ENCODE results near the gene EHD4. TPM values are rescaled to one million over a fixed set of nuclear protein-coding genes. Genes with fewer than 3 reads are reported as not detected.
A peak's percentile ranks its signal among the peaks of the same experiment; 100 is the strongest.

EHD4 gene
- total and polyA plus RNA-seq, 12 donors: 23.4 to 62.7 (median 43.2) TPM

DNA sequence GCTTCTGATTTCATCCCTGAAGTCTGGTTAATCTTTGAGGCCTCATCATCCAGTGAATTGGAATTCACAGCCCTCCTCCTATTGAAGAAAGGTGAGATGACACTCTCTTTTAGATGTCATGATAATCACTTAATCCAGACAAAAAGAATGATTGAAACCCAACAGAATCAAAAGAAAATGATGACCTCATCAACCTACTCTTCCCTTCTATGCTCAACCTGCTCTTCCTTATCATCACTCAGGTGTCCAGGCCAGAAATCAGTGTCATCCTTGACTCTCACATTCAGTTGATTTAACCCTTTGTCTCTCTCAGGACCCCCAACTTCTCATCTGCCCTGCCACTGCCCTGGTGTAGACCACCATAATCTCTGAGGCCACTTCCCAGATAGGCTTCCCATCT lies 36.7 kb upstream of the EHD4 start:
- H3K4me1 ChIP-seq: peaks cover 0 to 5% (median 0%) of the 10 kb centered on the region in 9 donors
- no peak for TF ChIP-seq CTCF (IDR thresholded peaks at IDR 0.05)
- H3K36me3 ChIP-seq: no peaks in the 10 kb centered on the region
- no peak overlapping the region for H3K27ac ChIP-seq
- H3K27me3 ChIP-seq: no peaks in the 10 kb centered on the region
- peaks cover 0 to 6% (median 0%) of the 10 kb centered on the region in 11 donors for H3K9me3 ChIP-seq
- DNase-seq: no peak
- ATAC-seq: no peak
- H3K4me3 ChIP-seq: no peak overlapping the region
- intact Hi-C loops (cut with DNase I): no loop called here

DNA sequence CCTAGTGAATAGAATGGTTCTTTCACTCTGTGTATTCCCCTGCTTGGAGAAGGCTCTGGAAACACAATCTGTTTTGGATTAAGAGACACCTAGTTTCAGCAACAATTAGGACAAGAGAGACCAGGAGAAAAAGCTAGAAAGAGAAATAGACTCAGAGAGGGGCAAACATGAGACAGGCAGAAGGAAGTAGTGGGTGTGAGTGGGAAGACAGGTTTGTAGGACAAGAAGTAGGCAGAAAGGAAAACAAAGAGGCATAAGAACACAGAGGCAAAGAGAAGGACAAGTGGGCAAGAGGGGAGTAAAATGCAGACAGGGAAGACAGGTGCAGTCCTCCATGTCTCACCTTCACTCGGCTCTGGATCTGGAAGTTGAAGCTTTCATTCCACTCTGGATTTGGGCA lies 35.0 kb upstream of the EHD4 start:
- 86 to 92% methylated on average over 1 of the region's 1 CpG for WGBS, 2 donors
- Histone ChIP-seq H3K36me3 (no peaks in the 10 kb centered on the region), H3K9me3 (peaks cover 0 to 6% (median 0%) of the 10 kb centered on the region in 11 donors), H3K27me3 (no peaks in the 10 kb centered on the region), H3K27ac (no peak overlapping the region), H3K4me1 (peaks cover 0 to 5% (median 0%) of the 10 kb centered on the region in 9 donors), H3K4me3 (no peak overlapping the region)
- ATAC-seq (no peak), DNase-seq (no peak)
- intact Hi-C loops (cut with DNase I): no loop called here
- no peak for TF ChIP-seq CTCF (IDR thresholded peaks at IDR 0.05)

DNA sequence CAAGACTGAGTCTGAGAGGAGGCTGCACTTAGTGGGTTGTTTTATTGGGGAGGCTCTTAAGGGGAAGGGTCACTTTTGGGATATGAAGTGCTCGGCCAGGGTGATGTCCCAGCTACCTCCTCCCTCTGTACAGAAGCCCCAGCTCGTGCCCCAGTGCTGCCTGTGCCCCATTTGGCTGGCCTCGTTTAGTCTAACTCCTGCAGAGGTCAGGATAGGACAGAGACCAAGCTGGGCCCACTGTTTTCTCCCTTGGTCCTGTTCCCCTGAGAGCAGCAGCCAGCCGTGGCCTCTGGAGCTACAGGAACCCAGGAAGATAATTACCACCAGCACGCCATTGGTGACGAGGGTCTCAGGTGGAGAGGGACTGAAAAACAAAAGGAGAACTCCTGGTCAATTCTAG lies 30.0 kb upstream of the EHD4 start:
- peak in 4 of 8 donors; percentile 54 to 79 (median 66) for ATAC-seq
- Histone ChIP-seq H3K27ac (no peak overlapping the region), H3K36me3 (no peaks in the 10 kb centered on the region), H3K4me3 (no peak overlapping the region), H3K4me1 (no peaks in the 10 kb centered on the region), H3K27me3 (peaks cover 0 to 2% (median 0%) of the 10 kb centered on the region in 7 donors), H3K9me3 (peaks cover 0 to 6% (median 0%) of the 10 kb centered on the region in 11 donors)
- intact Hi-C loops (cut with DNase I): loop anchor here in 1 of 10 donors (5.0 kb wide), 1 partner anchor 55 kb away; no protein-coding TSS in a partner anchor
- DNase-seq: no peak
- 63 to 77% methylated on average over 6 of the region's 6 CpGs for WGBS, 2 donors
- TF ChIP-seq CTCF (IDR thresholded peaks at IDR 0.05): peak in 3 of 9 donors; percentile 18 to 23 (median 18)

DNA sequence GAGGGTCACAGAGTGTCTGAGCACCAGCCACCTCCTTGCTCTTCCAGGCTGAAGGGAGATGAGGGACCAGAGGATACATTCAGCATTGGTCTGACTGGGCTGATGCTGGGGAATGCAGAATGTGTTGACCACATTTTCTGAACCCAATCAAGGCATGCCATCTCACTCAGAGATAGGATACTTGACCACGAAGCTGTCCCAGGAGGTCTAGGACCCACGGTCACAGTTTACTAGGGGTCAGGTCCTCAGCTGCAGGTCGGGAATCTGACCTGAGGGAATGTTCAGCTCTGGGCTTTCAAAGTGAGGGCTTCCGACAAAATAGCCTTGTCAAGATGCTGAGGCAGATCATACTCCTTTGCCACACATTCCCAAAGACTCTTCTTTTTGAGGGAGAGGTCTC lies 28.9 kb upstream of the EHD4 start:
- H3K36me3 ChIP-seq: no peaks in the 10 kb centered on the region
- no peaks in the 10 kb centered on the region for H3K9me3 ChIP-seq
- ATAC-seq: no peak
- peaks cover 0 to 2% (median 0%) of the 10 kb centered on the region in 7 donors for H3K27me3 ChIP-seq
- no peak for DNase-seq
- 67 to 71% methylated on average over 4 of the region's 4 CpGs for WGBS, 2 donors
- intact Hi-C loops (cut with DNase I): loop anchor here in 1 of 10 donors (5.0 kb wide), 1 partner anchor 56 kb away; no protein-coding TSS in a partner anchor
- H3K4me1 ChIP-seq: no peaks in the 10 kb centered on the region
- H3K27ac ChIP-seq: no peak overlapping the region
- H3K4me3 ChIP-seq: no peak overlapping the region
- TF ChIP-seq CTCF (IDR thresholded peaks at IDR 0.05): no peak
